Mesenchymal stem cell (in vitro differentiated cells and primary cell): ENCODE measurements around the gene APCDD1L.

Experiments used
- DNase-seq: peaks from one replicate; pipeline ENCODE4 v3.0.0-alpha.2; 2013
- H2AFZ ChIP-seq: one replicate; pipeline ENCODE4 v1.6.1; 2013; ENCODE audit warnings: low read depth, mild to moderate bottlenecking, control low read depth, inconsistent platforms, low read length, moderate library complexity
- H2AK5ac ChIP-seq: 2 replicates; pipeline ENCODE4 v1.6.1; 2013; ENCODE audit warnings: low read length, moderate library complexity, mild to moderate bottlenecking, inconsistent platforms; ENCODE audit not compliant: severe bottlenecking
- H2BK120ac ChIP-seq: one replicate; pipeline ENCODE4 v1.6.1; 2013; ENCODE audit warnings: low read depth, mild to moderate bottlenecking, inconsistent platforms, low read length, moderate library complexity
- H2BK12ac ChIP-seq, 2 experiments: one replicate each; pipeline ENCODE4 v1.6.1; 2013; ENCODE audit warnings: inconsistent platforms in 2 of 2, low read length in 2 of 2, mild to moderate bottlenecking in 2 of 2, moderate library complexity in 2 of 2, control low read depth in 1 of 2
- H2BK15ac ChIP-seq: one replicate; pipeline ENCODE4 v1.6.1; 2013; ENCODE audit warnings: mild to moderate bottlenecking, low read depth, inconsistent platforms; ENCODE audit not compliant: poor library complexity, severe bottlenecking
- H2BK5ac ChIP-seq: 2 replicates; pipeline ENCODE4 v1.6.1; 2013; ENCODE audit warnings: low read depth, mild to moderate bottlenecking, low read length, control low read depth, inconsistent platforms; ENCODE audit not compliant: poor library complexity, severe bottlenecking
- H3K14ac ChIP-seq, 2 experiments: one replicate each; pipeline ENCODE4 v1.6.1; 2013; ENCODE audit warnings: inconsistent platforms in 2 of 2, low read length in 2 of 2, control low read depth in 1 of 2, mild to moderate bottlenecking in 1 of 2, moderate library complexity in 1 of 2
- H3K18ac ChIP-seq, 2 experiments: one replicate each; pipeline ENCODE4 v1.6.1; 2013; ENCODE audit warnings: inconsistent platforms in 2 of 2, low read length in 2 of 2, control low read depth in 1 of 2, low read depth in 1 of 2, mild to moderate bottlenecking in 1 of 2
- H3K23ac ChIP-seq, 2 experiments: one replicate each; pipeline ENCODE4 v1.6.1; 2013; ENCODE audit warnings: inconsistent platforms in 2 of 2, low read length in 2 of 2, mild to moderate bottlenecking in 2 of 2, moderate library complexity in 2 of 2, control low read depth in 1 of 2
- H3K27ac ChIP-seq: 2 replicates; pipeline ENCODE4 v1.5.1; 2013; ENCODE audit warnings: mild to moderate bottlenecking, moderate library complexity, low read length, control low read depth, inconsistent platforms; ENCODE audit not compliant: poor library complexity, severe bottlenecking
- H3K27me3 ChIP-seq, 2 experiments: 2 replicates each; pipeline versions ENCODE4 v1.6.1 to v1.7.0; 2013; ENCODE audit warnings: low read length in 2 of 2, mild to moderate bottlenecking in 2 of 2, moderate library complexity in 2 of 2, control low read depth in 1 of 2, inconsistent platforms in 1 of 2; ENCODE audit not compliant: control insufficient read depth in 1 of 2, insufficient read depth in 1 of 2
- H3K36me3 ChIP-seq, 2 experiments: 2 replicates each; pipeline versions ENCODE4 v1.6.1 to v1.7.0; 2013; ENCODE audit warnings: low read length in 2 of 2, control low read depth in 1 of 2, inconsistent platforms in 1 of 2, low read depth in 1 of 2, mild to moderate bottlenecking in 1 of 2; ENCODE audit not compliant: insufficient read depth in 2 of 2, control insufficient read depth in 1 of 2
- H3K4ac ChIP-seq, 2 experiments: one replicate each; pipeline ENCODE4 v1.6.1; 2013; ENCODE audit warnings: inconsistent platforms in 2 of 2, low read length in 2 of 2, mild to moderate bottlenecking in 2 of 2, moderate library complexity in 2 of 2, control low read depth in 1 of 2, low read depth in 1 of 2
- H3K4me1 ChIP-seq: 2 replicates; pipeline ENCODE4 v1.6.1; 2013; ENCODE audit warnings: low read depth, low read length, control low read depth; ENCODE audit not compliant: control insufficient read depth, insufficient read depth
- H3K4me2 ChIP-seq: 2 replicates; pipeline ENCODE4 v1.6.1; 2013; ENCODE audit warnings: low read length, mild to moderate bottlenecking, inconsistent platforms; ENCODE audit not compliant: poor library complexity, severe bottlenecking
- H3K4me3 ChIP-seq, 2 experiments: 2 replicates each; pipeline versions ENCODE4 v1.5.1 to v1.7.0; 2013; ENCODE audit warnings: low read length in 2 of 2, mild to moderate bottlenecking in 2 of 2, control low read depth in 1 of 2, low read depth in 1 of 2; ENCODE audit not compliant: insufficient read depth in 1 of 2
- H3K79me1 ChIP-seq: replicated peaks from 2 replicates; pipeline ENCODE4 v1.6.1; 2013; ENCODE audit warnings: mild to moderate bottlenecking, control low read depth, low read length, inconsistent platforms; ENCODE audit not compliant: poor library complexity, severe bottlenecking
- H3K9ac ChIP-seq: 2 replicates; pipeline ENCODE4 v1.7.0; 2013; ENCODE audit warnings: mild to moderate bottlenecking, low read length, moderate library complexity
- H3K9me3 ChIP-seq: 2 replicates; pipeline ENCODE4 v1.7.0; 2013; ENCODE audit warnings: mild to moderate bottlenecking, low read length; ENCODE audit not compliant: control insufficient read depth
- H4K8ac ChIP-seq: one replicate; pipeline ENCODE4 v1.6.1; 2013; ENCODE audit warnings: inconsistent platforms, mild to moderate bottlenecking, low read length, moderate library complexity
- H4K91ac ChIP-seq: one replicate; pipeline ENCODE4 v1.6.1; 2013; ENCODE audit warnings: mild to moderate bottlenecking, low read length, inconsistent platforms
- WGBS: methylation state at CpG from one replicate; pipeline ENCODE4 v1.1.7; 2013; ENCODE audit warnings: mixed read lengths; 5-methylcytosine and 5-hydroxymethylcytosine counted together

Gene APCDD1L

DNA sequence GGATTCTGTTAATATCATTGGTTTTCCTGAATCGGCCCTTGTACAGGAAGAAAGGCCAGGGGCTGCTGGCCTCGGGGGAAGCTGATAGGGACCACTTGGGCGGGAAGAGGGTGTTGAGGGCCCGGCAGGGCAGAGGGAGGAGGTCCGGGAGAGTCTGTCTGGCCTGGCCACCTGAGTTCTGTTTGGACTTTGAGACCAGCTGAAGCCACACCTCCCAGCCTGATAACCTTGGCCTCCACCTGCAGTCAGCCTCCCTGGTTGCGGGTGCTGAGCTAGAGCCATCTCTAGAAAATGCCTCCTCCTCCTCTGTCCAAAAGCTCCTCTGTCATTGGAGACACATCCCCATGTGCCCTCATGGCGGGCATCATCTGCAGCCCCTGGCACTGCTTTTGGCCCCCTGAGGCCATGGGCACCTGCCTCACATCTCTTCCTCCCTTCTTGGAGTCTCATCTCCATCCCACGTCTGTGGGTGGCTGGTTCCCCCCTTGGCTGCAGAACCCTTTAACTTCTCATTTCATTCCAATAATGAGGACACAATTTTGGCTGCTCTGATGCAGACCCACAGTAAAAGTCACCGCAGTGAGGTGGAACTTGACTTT, 16.6 kb downstream of the APCDD1L start:
- Histone ChIP-seq H3K4me2 (no peak overlapping the region), H3K9ac (no peak overlapping the region), H2AFZ (no peak overlapping the region), H2AK5ac (no peak overlapping the region), H3K4ac (no peak overlapping the region), H3K27me3 (peaks cover 0 to 12% of the 10 kb centered on the region in 2 experiments), H3K23ac (no peak overlapping the region), H2BK5ac (no peak overlapping the region), H3K9me3 (peaks cover 6% of the 10 kb centered on the region), H3K4me3 (no peak overlapping the region), H2BK120ac (no peak overlapping the region), H3K4me1 (no peaks in the 10 kb centered on the region), H4K91ac (no peak overlapping the region), H3K27ac (no peak overlapping the region), H2BK15ac (no peak overlapping the region), H2BK12ac (no peak overlapping the region), H4K8ac (no peak overlapping the region), H3K36me3 (peaks cover 0 to 3% of the 10 kb centered on the region in 2 experiments), H3K18ac (no peak overlapping the region), H3K14ac (no peak overlapping the region), H3K79me1 (no peaks in the 10 kb centered on the region)
- no peak for DNase-seq
- WGBS: 84% methylated on average over 8 of the region's 9 CpGs

GRCh38 chr20:58497724-58498469, 17.3 kb downstream of the APCDD1L start:
- H4K91ac ChIP-seq: no peak overlapping the region
- H3K9ac ChIP-seq: no peak overlapping the region
- H3K4me1 ChIP-seq: peaks cover under 1% of the 10 kb centered on the region
- 94% methylated on average over 13 of the region's 13 CpGs for WGBS
- no peak overlapping the region for H3K18ac ChIP-seq
- H2AFZ ChIP-seq: no peak overlapping the region
- H2BK5ac ChIP-seq: no peak overlapping the region
- H3K79me1 ChIP-seq: no peaks in the 10 kb centered on the region
- no peak overlapping the region for H3K23ac ChIP-seq
- no peak overlapping the region for H3K27ac ChIP-seq
- peaks cover 0 to 11% of the 10 kb centered on the region in 2 experiments for H3K27me3 ChIP-seq
- no peak overlapping the region for H2BK12ac ChIP-seq
- no peak overlapping the region for H3K4ac ChIP-seq
- no peak overlapping the region for H2BK15ac ChIP-seq
- no peak overlapping the region for H3K4me3 ChIP-seq
- no peak overlapping the region for H3K14ac ChIP-seq
- DNase-seq: no peak
- H3K36me3 ChIP-seq: peaks cover 0 to 3% of the 10 kb centered on the region in 2 experiments
- H4K8ac ChIP-seq: no peak overlapping the region
- H3K4me2 ChIP-seq: no peak overlapping the region
- no peak overlapping the region for H2BK120ac ChIP-seq
- no peak overlapping the region for H2AK5ac ChIP-seq
- H3K9me3 ChIP-seq: peaks cover 6% of the 10 kb centered on the region

- no peak overlapping the region for H2BK15ac ChIP-seq
- WGBS: 92% methylated on average over 16 of the region's 16 CpGs
- H2BK120ac ChIP-seq: no peak overlapping the region
- no peak for DNase-seq
- H3K27me3 ChIP-seq: peaks cover 0 to 11% of the 10 kb centered on the region in 2 experiments
- H3K9ac ChIP-seq: no peak overlapping the region
- no peak overlapping the region for H3K4me3 ChIP-seq
- no peak overlapping the region for H2AK5ac ChIP-seq
- H2AFZ ChIP-seq: no peak overlapping the region
- no peak overlapping the region for H3K4me2 ChIP-seq
- no peak overlapping the region for H2BK5ac ChIP-seq
- H4K91ac ChIP-seq: no peak overlapping the region
- peaks cover 3% of the 10 kb centered on the region for H3K4me1 ChIP-seq
- H3K23ac ChIP-seq: no peak overlapping the region
- no peak overlapping the region for H3K4ac ChIP-seq
- H4K8ac ChIP-seq: no peak overlapping the region
- H2BK12ac ChIP-seq: no peak overlapping the region
- no peaks in the 10 kb centered on the region for H3K79me1 ChIP-seq
- H3K18ac ChIP-seq: no peak overlapping the region
- peaks cover 6% of the 10 kb centered on the region for H3K9me3 ChIP-seq
- peaks cover 0 to 3% of the 10 kb centered on the region in 2 experiments for H3K36me3 ChIP-seq
- no peak overlapping the region for H3K27ac ChIP-seq
- peak overlapping the region in 1 of 2 experiments; percentile 7 for H3K14ac ChIP-seq
Observed at GRCh38 chr20:58497076-58497641, 18.0 kb downstream of the APCDD1L start.

GRCh38 chr20:58496429-58496769, 18.8 kb downstream of the APCDD1L start:
- H3K4me3 ChIP-seq: no peak overlapping the region
- H3K4ac ChIP-seq: no peak overlapping the region
- no peak overlapping the region for H3K27ac ChIP-seq
- H3K27me3 ChIP-seq: peaks cover 0 to 11% of the 10 kb centered on the region in 2 experiments
- no peak overlapping the region for H3K14ac ChIP-seq
- H3K4me2 ChIP-seq: no peak overlapping the region
- no peak overlapping the region for H2BK120ac ChIP-seq
- H2BK12ac ChIP-seq: no peak overlapping the region
- no peak overlapping the region for H2BK5ac ChIP-seq
- no peak overlapping the region for H4K8ac ChIP-seq
- H2AFZ ChIP-seq: no peak overlapping the region
- peaks cover 0 to 3% of the 10 kb centered on the region in 2 experiments for H3K36me3 ChIP-seq
- no peak overlapping the region for H3K23ac ChIP-seq
- no peak overlapping the region for H3K18ac ChIP-seq
- DNase-seq: no peak
- H2BK15ac ChIP-seq: no peak overlapping the region
- WGBS: 91% methylated on average over 6 of the region's 6 CpGs
- peaks cover 3% of the 10 kb centered on the region for H3K4me1 ChIP-seq
- H2AK5ac ChIP-seq: no peak overlapping the region
- H4K91ac ChIP-seq: no peak overlapping the region
- peaks cover 3% of the 10 kb centered on the region for H3K9me3 ChIP-seq
- H3K79me1 ChIP-seq: no peaks in the 10 kb centered on the region
- H3K9ac ChIP-seq: no peak overlapping the region
